ENCODE measurements around the gene TMEM43. TPM values are rescaled to one million over a fixed set of nuclear protein-coding genes. Genes with fewer than 3 reads are reported as not detected.

Gene TMEM43
- total RNA-seq, 1 donor = 120 TPM

DNA sequence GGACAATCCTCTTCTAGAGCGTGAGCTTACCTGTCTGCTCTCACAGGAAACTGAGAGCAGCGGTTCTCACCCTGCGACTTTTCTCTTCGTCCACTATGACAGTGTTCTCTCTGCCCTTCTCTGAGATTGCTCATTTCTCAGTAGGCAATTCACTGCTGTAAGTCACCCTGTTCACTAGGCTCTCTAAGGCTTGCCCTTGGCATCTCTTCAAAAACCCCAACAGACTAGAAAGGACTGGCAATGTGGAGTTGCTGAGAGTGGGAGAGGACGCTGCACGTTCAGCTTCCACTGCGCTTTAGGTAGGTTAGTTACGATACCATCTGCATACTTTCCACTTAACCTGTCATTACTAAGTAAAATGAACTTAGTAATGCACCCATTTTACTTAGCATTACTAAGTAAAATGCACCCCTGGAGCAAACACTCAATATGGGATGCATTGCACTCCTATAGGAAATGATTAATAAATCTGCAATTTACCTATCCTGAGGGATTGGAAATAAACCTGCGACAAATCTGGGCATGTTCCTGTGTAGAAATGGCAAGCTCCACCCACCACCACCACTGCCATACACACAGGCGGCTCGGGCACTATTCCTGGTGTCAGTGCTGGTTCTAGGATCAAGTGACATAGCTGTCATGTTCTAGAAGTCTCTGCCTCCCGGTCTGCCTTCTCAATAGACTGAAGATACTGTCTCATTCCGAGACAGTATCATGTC is 32.1 kb downstream of the TMEM43 start:
- no peak overlapping the region for H3K4me3 ChIP-seq (ENCODE audit: low read depth, low read length)
- DNase-seq (ENCODE audit: low read depth) = no peak
- TF ChIP-seq, protein P1, sequence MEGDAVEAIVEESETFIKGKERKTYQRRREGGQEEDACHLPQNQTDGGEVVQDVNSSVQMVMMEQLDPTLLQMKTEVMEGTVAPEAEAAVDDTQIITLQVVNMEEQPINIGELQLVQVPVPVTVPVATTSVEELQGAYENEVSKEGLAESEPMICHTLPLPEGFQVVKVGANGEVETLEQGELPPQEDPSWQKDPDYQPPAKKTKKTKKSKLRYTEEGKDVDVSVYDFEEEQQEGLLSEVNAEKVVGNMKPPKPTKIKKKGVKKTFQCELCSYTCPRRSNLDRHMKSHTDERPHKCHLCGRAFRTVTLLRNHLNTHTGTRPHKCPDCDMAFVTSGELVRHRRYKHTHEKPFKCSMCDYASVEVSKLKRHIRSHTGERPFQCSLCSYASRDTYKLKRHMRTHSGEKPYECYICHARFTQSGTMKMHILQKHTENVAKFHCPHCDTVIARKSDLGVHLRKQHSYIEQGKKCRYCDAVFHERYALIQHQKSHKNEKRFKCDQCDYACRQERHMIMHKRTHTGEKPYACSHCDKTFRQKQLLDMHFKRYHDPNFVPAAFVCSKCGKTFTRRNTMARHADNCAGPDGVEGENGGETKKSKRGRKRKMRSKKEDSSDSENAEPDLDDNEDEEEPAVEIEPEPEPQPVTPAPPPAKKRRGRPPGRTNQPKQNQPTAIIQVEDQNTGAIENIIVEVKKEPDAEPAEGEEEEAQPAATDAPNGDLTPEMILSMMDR (IDR thresholded peaks at IDR 0.05; ENCODE audit: insufficient read depth, low read depth, low read length) = no peak

DNA sequence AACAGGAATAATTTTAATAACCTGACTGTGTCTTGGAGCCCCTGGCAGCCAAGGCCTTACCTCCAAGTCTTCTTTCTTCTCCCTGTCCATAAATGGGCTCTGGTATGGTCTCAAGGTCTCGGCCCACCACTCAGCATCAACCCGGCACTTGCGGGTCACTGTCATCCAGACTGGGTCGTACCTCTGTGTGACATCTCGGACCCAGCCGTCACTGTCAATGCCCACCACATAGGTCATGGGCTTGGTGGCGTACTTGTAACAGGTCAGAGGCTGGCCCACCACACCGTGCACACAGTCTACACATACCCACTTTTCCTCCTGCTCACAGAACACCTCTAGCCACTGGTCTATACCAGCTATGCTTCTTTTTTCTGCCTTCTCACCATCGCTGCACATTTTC is 33.1 kb downstream of the TMEM43 start:
- no peak for DNase-seq (ENCODE audit: low read depth)
- TF ChIP-seq, protein P1 (IDR thresholded peaks at IDR 0.05; ENCODE audit: insufficient read depth, low read depth, low read length) = no peak
- H3K4me3 ChIP-seq (ENCODE audit: low read depth, low read length) = no peak overlapping the region

DNA sequence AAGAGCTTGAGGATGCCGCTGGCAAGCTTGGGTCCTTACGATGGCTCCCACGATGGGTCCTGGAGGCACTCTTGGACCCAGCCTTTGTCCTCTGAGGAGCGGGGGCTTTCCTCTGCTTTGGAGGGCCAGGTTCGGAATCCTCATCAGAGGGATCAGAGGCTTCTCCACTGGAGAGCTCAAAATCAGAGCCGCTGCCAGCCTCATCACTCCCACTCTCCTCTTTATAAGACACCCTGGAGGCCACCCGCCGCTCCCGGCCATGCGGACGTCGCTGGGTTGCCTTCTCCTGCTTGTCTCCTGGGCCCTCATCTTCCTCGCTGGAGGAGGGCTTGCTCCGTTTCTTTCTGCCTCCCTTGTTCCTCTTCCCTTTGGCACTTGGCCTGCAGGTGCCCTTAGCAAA is 33.5 kb downstream of the TMEM43 start:
- TF ChIP-seq, protein P1 (IDR thresholded peaks at IDR 0.05; ENCODE audit: insufficient read depth, low read depth, low read length) = no peak

DNA sequence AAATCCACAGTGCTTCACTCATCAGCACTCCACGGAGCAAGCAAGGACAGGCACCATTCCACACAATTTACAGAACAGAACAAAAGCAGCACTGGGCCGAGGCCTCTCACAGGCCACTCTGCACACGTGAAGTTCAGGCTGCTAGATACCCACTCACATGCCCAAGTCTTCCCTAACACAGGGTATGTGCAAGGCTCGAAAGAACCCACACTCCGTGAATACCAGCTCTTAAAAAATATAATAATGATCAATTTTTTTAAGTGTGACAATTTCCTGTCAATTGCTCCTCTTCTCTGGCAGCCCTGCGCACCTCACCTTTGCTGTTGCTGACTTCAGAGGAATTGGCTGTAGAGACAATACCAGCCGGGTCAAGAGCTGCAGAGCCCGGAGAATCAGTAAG is 34.6 kb downstream of the TMEM43 start:
- H3K4me3 ChIP-seq (ENCODE audit: low read depth, low read length) = no peak overlapping the region
- no peak for DNase-seq (ENCODE audit: low read depth)
- TF ChIP-seq, protein P1 (IDR thresholded peaks at IDR 0.05; ENCODE audit: insufficient read depth, low read depth, low read length) = no peak

More for the DNA sequence above, 33.5 kb downstream of the TMEM43 start:
- no peak overlapping the region for H3K4me3 ChIP-seq (ENCODE audit: low read depth, low read length)
- DNase-seq (ENCODE audit: low read depth) = no peak

DNA sequence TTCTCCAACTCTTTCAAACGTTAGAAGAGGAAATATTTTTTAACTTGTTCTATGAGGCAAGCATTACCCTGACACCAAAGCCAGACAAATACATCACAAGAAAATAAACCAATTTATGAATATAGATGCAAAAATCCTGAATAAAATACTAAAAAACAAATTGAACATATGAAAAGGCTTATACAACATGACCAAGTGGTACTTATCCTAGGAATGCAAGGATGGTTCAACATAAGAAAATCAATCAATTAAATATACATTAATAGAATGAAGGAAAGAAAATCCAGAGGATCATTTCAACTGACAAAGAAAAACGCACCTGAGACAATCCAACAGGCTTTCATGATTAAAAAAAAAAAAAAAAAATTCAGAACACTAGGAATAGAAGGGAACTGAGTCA is 36.4 kb downstream of the TMEM43 start:
- TF ChIP-seq, protein P1 (IDR thresholded peaks at IDR 0.05; ENCODE audit: insufficient read depth, low read depth, low read length) = no peak
- H3K4me3 ChIP-seq (ENCODE audit: low read depth, low read length) = no peak overlapping the region
- DNase-seq (ENCODE audit: low read depth) = no peak

DNA sequence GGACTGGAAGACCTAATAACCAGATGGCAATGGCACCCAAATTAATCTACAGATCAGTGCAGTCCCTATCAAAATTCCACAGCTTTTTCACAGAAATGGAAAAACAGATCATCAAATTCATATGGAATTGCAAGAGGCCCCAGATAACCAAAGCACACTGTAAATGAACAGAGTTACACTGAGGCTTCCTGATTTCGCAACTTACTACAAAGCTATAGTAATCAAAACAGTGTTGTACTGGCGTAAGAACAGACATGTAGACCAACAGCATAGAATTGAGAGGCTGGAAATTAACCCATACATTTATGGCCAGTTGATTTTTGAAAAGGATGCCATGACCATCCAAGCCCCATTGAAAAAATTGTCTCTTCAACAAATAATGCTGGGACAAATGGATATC is 37.3 kb downstream of the TMEM43 start:
- DNase-seq (ENCODE audit: low read depth) = peak; percentile 55
- TF ChIP-seq, protein P1 (IDR thresholded peaks at IDR 0.05; ENCODE audit: insufficient read depth, low read depth, low read length) = no peak

More for the DNA sequence above, 37.3 kb downstream of the TMEM43 start:
- H3K4me3 ChIP-seq (ENCODE audit: low read depth, low read length) = no peak overlapping the region
